Tibial nerve (tissue), 4 donors: ENCODE data around the gene RAB11FIP3. TPM values are rescaled to one million over a fixed set of nuclear protein-coding genes. Genes with fewer than 3 reads are reported as not detected.
"Not testable (repeated sequence)": the region's sequence is repeated elsewhere in the genome, so short reads cannot be mapped to it uniquely, and the experiment has no call there.

Experiments
- DNase-seq, 2 donors: peaks; one replicate each; pipeline ENCODE4 v3.0.0-alpha.2; 2019; ENCODE audit warnings: low spot score in 2 of 2
- H3K27ac ChIP-seq, 4 donors: fragments of 200-600 bp; sonication (generic) in 3 of 4; one replicate each; pipeline ENCODE4 v1.5.1; 2017 to 2019; ENCODE audit warnings: mild to moderate bottlenecking in 1 of 4
- H3K27me3 ChIP-seq, 2 donors: fragments of 200-600 bp; sonication (generic) in 1 of 2; one replicate each; pipeline versions ENCODE4 v1.5.1 to v1.6.0; 2017 to 2019
- H3K36me3 ChIP-seq, 3 donors: fragments of 200-600 bp; sonication (generic); one replicate each; pipeline ENCODE4 v1.5.1; 2018 to 2019
- H3K4me1 ChIP-seq, 4 donors: fragments of 200-600 bp; sonication (generic) in 3 of 4; one replicate each; pipeline ENCODE4 v1.5.1; 2017 to 2019
- H3K4me3 ChIP-seq, 4 donors: fragments of 200-600 bp; sonication (generic) in 3 of 4; one replicate each; pipeline ENCODE4 v1.5.1; 2017 to 2019; ENCODE audit warnings: mild to moderate bottlenecking in 1 of 4, moderate library complexity in 1 of 4
- H3K9me3 ChIP-seq, 4 donors: fragments of 200-600 bp; sonication (generic) in 3 of 4; one replicate each; pipeline ENCODE4 v1.5.1; 2017 to 2019
- CTCF ChIP-seq, 5 experiments: fragments of 200-600 bp in 3 of 5; fragments of 450-650 bp in 2 of 5; sonication (generic) in 3 of 5; IDR thresholded peaks; one replicate each; pipeline ENCODE4 v1.5.1; 2016 to 2019; ENCODE audit warnings: antibody characterized with exemption in 5 of 5, mild to moderate bottlenecking in 3 of 5, moderate library complexity in 2 of 5
- EP300 ChIP-seq, 2 donors: sonication (generic); formaldehyde crosslinking; IDR thresholded peaks; one replicate each; pipeline ENCODE4 v1.6.1; 2017; ENCODE audit warnings: antibody characterized with exemption in 2 of 2, mild to moderate bottlenecking in 1 of 2
- POLR2A ChIP-seq, 2 donors: fragments of 450-650 bp; IDR thresholded peaks; one replicate each; pipeline ENCODE4 v1.6.1; 2017; ENCODE audit warnings: antibody characterized with exemption in 2 of 2, mild to moderate bottlenecking in 2 of 2, moderate library complexity in 2 of 2
- WGBS, 2 donors: methylation state at CpG; one replicate each; pipeline ENCODE4 v1.1.5; 2018; 5-methylcytosine and 5-hydroxymethylcytosine counted together
- total RNA-seq, 4 donors: library from RNA; depleted of rRNA; stranded (reverse); fragments of >200 nt; gene quantifications; one replicate each; pipeline ENCODE4 v1.1.0, GENCODE V29; 2016

Gene RAB11FIP3
- total RNA-seq, 4 donors from 2014 or later, result 30.2 to 128 (median 54.6) TPM

GRCh38 chr16:474420-475122 lies 49.1 kb downstream of the RAB11FIP3 start:
- Histone ChIP-seq H3K4me1 (peaks cover 0 to 24% (median 0%) of the 10 kb centered on the region in 4 donors), H3K4me3 (no peak overlapping the region), H3K27me3 (no peaks in the 10 kb centered on the region), H3K36me3 (peaks cover 0 to 18% (median 0%) of the 10 kb centered on the region in 3 donors), H3K27ac (no peak overlapping the region), H3K9me3 (no peaks in the 10 kb centered on the region)
- 53 to 57% methylated on average over 19 of the region's 19 CpGs for WGBS, 2 donors
- no peak for DNase-seq
- TF ChIP-seq POLR2A (IDR thresholded peaks at IDR 0.05) (no peak), CTCF (IDR thresholded peaks at IDR 0.05) (no peak), EP300 (IDR thresholded peaks at IDR 0.05) (no peak)

- no peaks in the 10 kb centered on the region for H3K9me3 ChIP-seq
- H3K27me3 ChIP-seq, result no peaks in the 10 kb centered on the region
- DNase-seq, result no peak
- H3K27ac ChIP-seq, result no peak overlapping the region
- WGBS, 2 donors, result 80 to 85% methylated on average over 6 of the region's 6 CpGs
- TF ChIP-seq CTCF (IDR thresholded peaks at IDR 0.05) (no peak), POLR2A (IDR thresholded peaks at IDR 0.05) (no peak), EP300 (IDR thresholded peaks at IDR 0.05) (no peak)
- peaks cover 0 to 18% (median 0%) of the 10 kb centered on the region in 3 donors for H3K36me3 ChIP-seq
- H3K4me1 ChIP-seq, result peaks cover 0 to 18% (median 0%) of the 10 kb centered on the region in 4 donors
- no peak overlapping the region for H3K4me3 ChIP-seq
Observed at GRCh38 chr16:476039-476438, 50.6 kb downstream of the RAB11FIP3 start.

GRCh38 chr16:477301-478157 lies 52.1 kb downstream of the RAB11FIP3 start:
- H3K4me3 ChIP-seq, result no peak overlapping the region
- DNase-seq, result no peak
- WGBS, 2 donors, result 85 to 86% methylated on average over 22 to 23 of the region's 23 CpGs
- peaks cover 0 to 3% (median 0%) of the 10 kb centered on the region in 4 donors for H3K4me1 ChIP-seq
- H3K27me3 ChIP-seq, result no peaks in the 10 kb centered on the region
- H3K36me3 ChIP-seq, result peaks cover 0 to 10% (median 1%) of the 10 kb centered on the region in 3 donors
- no peaks in the 10 kb centered on the region for H3K9me3 ChIP-seq
- H3K27ac ChIP-seq, result no peak overlapping the region
- TF ChIP-seq POLR2A (IDR thresholded peaks at IDR 0.05), result no peak
- no peak for TF ChIP-seq CTCF (IDR thresholded peaks at IDR 0.05)
- TF ChIP-seq EP300 (IDR thresholded peaks at IDR 0.05), result no peak

GRCh38 chr16:478287-478686 lies 52.8 kb downstream of the RAB11FIP3 start:
- DNase-seq, result not testable (repeated sequence)

GRCh38 chr16:482468-483185 lies 57.2 kb downstream of the RAB11FIP3 start:
- H3K27ac ChIP-seq, result no peak overlapping the region
- no peak for DNase-seq

More at GRCh38 chr16:478287-478686, 52.8 kb downstream of the RAB11FIP3 start:
- WGBS, 2 donors, result 69 to 70% methylated on average over 10 of the region's 10 CpGs
- H3K9me3 ChIP-seq, H3K27ac ChIP-seq, H3K4me3 ChIP-seq, H3K27me3 ChIP-seq, H3K4me1 ChIP-seq: not testable (repeated sequence)
- peaks cover 0 to 18% (median 4%) of the 10 kb centered on the region in 3 donors for H3K36me3 ChIP-seq

More at GRCh38 chr16:482468-483185, 57.2 kb downstream of the RAB11FIP3 start:
- H3K9me3 ChIP-seq, result no peaks in the 10 kb centered on the region
- 91 to 94% methylated on average over 29 to 30 of the region's 31 CpGs for WGBS, 2 donors
- H3K36me3 ChIP-seq, result peaks cover 0 to 39% (median 4%) of the 10 kb centered on the region in 3 donors
- H3K4me3 ChIP-seq, result no peak overlapping the region
- TF ChIP-seq POLR2A (IDR thresholded peaks at IDR 0.05) (no peak), CTCF (IDR thresholded peaks at IDR 0.05) (no peak), EP300 (IDR thresholded peaks at IDR 0.05) (no peak)
- H3K27me3 ChIP-seq, result no peaks in the 10 kb centered on the region
- H3K4me1 ChIP-seq, result no peaks in the 10 kb centered on the region
